HK-2 (cell line): ENCODE results near the gene PDIA5.

Source experiments
- DNase-seq: peaks from one replicate; pipeline ENCODE4 v3.0.0-alpha.2; 2018; ENCODE audit not compliant: unreplicated experiment

PDIA5 gene

DNA sequence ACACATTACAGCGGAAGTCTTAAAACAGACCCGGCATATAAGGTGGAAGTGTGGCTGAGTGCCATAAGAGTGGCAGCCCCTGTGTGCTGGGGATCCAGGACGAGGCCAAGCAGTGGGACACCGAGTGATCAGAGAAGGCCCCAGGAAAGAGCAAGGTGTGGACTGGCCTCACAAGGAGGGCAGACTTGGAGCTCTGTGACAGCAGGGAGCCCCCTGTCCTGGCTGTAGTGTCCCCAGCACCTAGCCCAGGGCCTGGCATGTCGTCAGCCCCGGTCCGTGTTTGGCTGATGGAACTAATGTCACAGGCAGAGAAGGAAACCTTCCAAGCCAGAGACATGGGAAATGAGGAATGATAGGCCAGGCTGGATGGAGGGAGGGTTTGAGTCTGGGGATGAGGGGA lies 4.8 kb downstream of the PDIA5 start:
- no peak for DNase-seq

DNA sequence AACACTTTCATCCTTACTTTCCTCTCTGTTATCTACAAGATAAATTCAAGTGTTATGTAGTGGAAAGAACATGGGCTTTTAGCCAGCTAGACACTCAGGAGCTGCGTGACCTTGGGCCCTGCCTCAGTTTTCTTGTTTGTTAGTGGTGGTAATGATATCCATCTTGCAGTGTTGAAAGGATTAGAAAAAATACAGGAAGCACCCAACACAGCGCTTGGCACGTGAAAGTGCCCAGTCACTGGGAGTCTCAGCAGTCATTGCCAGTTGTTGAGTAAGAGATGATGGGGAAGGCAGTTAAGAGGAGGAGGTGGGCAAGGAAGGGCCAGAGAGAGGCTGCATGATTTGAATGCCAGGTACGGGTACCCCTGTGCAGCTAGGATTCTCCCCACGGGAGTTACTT lies 5.3 kb downstream of the PDIA5 start:
- DNase-seq, result no peak

DNA sequence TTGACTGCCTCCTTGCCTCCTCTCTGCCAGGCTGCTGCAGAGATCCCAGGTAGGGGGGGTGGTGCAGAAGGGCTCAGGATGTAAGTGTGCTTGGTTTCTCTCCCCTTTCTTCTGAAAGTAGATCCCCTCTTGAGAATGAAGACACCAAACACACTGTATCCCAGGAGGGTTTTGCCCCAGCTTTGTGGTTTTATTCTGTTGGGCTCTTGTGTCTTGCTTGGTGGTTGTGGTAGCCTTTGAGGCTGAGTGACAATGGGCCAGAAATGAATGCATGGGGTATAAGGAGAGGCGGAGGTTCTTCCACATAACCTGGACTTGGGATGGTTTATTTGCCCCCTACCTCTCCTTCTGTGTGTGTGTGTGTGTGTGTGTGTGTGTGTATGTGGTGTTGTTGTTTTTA lies 5.7 kb downstream of the PDIA5 start:
- no peak for DNase-seq

DNA sequence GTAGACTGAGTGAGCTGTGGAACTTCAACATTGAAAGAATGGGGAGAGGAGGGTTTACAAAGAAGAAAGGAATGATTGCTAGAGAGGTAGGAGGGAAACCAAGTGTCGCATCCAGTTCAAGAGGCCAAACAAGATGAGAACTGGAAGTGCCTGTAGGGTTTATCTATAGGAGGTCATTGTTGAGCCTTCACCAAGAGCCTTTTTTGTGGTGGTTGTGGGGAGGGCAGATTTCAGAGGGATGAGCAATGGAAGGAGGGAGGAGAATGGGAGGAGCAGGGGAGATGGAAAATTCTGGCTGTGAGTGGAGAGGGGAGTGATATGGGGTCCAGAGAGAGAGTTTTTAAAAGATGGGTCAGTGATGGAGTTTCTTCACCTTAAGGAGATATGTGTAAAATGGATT lies 8.5 kb downstream of the PDIA5 start:
- no peak for DNase-seq

DNA sequence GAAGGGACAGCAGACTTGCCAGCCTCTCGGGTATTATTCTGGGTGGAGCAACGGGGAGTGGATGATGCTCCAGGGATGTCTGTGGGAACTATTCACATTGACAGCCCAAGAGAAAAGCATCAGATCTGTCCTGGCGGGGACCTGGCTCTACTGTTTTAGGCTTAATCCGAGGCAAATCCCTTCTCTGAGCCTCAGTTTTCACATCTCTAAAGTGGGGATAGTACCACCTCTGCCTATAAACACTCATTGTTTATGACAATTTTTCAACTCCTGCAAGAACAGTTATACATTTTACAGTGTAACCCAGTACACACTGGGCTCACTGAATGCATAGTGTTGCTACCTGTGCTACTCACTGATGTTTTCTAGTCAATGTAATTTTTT lies 9.3 kb downstream of the PDIA5 start:
- DNase-seq, result no peak

DNA sequence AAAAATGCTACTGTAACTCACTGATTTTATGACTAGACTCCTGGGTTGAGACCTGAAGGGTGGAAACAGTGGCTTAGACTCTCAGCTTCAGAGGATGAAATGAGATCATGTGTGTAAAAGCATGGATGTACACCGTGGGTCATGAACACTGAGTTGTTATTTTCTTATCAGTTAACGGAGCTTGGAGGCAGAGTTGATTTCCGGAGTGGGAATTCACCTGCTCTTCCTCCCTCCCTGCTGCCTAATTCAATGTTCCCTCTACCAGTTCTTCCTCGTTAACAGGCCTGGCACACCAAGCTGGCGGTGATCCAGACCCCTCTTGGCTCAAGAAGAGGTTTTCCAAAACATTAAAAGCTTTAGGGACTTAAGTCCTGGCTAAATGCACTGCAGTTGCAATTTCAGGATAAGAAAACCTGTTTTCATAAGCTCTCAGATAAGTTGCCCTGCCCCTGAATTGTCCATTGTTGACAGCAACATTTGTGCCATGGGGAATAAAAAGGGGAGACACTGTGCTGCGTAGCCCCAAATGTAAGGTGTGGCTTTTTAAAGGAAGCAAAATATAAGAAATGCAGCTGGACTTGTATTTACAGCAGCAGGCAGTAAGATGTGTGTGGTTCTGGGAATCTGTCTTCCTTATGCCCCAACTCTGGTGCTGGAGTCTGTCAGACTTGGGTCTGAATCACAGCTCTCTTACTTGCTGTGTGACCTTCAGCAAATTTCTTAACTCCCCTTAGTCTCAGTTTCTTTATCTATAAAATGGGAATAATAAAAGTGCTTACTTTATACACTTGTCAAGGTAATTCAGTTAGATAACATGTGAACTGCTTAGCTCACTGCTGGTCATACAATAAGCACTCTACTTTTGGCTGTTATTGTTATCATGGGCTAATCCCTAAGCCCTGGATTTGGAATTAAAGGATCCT lies 9.9 kb downstream of the PDIA5 start:
- no peak for DNase-seq

DNA sequence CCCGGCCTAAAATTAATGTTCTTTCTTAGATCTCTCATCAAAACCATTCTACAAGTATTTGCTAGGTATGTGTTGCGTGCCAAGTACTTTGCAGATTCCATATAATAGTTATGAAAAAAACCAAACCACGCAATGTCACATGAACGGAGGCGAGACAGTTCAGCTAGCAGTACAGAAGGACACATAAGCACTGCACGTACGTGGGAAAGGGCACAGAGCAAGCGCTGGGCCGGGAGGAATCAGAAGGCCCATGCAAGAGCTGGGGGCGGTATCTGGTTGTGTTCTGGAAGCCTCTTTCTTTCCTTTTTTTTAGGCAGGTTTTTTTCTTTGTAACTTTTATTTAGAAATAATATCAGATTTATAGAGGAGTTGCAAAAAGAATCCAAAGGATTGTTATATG lies 11.3 kb downstream of the PDIA5 start:
- no peak for DNase-seq

DNA sequence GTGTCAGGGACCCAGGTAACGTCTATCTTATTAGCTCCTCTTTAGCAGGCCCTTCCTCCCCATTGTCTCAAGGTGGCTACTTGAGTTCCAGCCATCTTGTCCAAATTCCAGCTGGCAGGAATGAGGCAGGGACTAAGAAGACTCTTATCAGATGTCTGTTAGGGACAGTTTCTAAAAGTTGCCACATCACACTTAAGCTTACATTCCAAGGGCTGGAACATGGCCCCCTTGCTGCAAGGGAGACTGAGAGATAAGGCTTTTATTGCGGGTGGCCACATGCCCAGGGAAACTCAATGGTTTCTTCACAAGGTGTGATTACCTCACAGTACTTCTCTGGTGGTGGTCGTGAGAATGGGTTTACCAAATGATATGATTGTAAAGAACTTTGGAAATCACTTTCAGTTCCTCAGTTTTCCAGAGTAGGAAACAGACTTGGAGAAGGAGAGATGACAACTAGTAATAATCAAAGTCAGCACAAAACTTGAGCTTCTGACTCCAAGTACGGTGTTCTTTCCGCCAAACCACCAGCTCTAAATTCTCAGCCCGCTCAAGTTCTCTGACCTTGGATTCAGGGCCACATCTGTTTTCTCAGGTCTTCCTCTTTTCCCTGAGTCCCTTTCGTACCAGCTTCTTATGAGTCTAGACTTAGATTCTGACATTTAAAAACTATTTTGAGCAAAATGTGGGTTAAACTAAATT lies 14.2 kb downstream of the PDIA5 start:
- DNase-seq, result no peak

DNA sequence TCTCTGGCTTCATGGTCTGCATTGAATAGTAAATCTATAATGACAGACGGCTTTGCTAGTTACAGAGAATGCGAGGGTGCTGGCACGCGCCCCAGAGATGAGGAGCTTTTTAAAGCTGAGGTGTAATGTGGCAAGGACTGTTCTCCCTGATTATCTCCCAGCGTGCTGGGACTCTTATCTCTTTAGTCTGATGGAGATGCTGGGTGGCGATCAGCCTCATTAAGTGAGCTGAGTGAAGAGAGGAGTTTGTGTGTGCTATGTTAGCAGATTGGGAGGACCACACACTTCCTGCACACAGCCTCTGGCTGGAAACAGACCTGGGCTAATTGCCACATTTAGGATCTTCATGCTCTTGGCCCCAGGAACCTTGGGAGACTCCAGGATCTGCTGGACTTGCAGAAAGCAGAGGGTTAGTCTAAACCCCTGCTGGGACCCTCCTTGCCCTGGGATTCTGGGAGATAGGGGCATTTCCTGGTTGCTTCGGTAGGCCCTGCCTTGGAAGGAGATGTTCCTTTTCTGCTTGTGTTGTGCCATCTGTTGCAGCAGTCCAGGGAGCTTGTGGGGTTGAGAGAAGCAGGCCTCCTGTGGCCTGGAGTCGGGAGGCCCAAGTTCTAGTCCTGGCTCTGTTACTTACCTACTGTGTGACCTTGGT lies 15.0 kb downstream of the PDIA5 start:
- no peak for DNase-seq

DNA sequence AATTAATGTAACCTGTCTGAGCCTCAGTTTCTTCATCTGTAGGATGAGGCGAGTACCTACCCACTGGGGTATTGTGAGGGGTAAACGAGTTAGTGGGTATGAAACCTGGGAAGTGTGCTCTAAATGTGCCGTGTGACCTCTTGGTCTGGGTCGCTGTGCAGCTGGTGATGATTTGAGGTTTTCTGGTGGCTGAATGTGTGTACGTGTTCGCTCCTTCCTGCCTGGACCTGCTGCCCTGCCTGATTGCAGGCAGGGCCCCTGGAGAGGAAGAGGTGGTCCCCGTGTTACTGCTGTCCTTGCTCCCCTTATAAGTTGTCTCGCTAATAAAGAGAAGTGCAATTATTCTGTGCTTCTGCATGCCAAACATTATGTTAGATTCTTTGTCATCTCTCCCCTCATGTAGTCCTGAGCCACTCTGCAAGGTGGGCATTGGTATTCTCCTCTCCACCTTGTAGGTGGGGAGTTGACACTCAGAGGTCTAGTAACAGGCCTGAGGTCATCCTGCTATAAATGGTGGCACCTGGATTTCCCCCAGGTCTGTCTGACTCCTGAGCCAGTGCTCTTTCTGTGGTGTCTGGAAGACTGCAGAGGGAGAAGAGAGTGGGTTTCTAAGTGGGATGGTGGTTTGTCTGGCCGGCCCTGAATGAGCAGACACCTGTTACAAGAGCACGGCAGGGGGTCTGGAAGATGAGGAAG lies 15.7 kb downstream of the PDIA5 start:
- DNase-seq, result no peak

DNA sequence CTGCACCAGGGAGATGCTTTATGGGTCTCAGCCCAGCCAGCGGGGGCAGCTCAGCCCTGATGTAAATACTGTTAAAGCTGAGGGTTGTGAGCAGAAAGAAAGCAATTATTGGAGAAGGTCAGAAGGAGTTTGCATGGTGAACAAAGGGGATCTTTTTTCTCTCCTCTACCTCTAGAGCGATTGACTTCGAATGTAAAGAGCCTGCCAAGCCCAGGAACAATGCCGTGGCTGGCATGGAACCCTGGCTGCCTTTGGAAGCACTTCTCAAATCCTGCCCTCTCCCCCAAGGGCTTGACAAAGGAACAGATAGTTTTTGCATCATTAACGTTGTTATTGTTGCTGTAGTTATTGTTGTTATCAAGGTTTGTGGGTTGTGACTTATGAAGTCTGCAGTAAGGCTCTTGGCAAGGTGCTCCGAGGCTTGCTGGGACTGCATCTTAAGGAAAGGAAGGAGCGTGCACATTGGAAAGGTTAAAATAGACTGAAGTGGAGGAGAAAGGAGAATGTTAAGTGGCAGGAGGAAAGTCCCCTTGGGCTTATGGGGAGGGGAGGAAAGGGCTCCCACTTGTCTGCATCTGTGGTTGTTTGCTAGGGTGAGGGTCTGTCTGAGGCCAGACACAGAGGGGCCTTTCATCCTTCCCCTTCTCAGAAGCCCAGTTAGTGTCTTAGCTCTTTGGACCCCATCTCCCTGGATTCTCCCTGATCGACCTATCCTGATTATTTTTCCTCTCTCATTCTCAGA lies 16.7 kb downstream of the PDIA5 start:
- no peak for DNase-seq

DNA sequence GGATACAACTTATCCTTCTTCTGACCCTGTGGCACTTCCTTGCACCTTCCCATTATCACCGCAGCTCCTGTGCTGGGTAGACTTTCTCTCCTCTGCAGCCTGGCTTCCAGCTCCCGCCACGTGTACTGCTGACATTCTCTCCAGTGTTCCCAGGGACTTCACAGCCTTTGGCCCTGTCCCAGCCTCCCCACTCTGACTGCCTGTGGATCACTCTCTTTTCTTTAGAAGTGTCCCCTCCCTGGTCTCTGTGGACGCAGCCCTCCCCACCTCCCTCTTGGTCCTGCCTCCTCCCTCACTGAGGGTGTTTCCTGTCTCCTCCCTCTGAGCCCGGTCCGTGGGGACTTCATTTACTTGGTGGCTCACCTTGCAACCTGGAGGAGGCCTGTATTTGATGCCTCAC lies 17.4 kb downstream of the PDIA5 start:
- DNase-seq, result no peak

DNA sequence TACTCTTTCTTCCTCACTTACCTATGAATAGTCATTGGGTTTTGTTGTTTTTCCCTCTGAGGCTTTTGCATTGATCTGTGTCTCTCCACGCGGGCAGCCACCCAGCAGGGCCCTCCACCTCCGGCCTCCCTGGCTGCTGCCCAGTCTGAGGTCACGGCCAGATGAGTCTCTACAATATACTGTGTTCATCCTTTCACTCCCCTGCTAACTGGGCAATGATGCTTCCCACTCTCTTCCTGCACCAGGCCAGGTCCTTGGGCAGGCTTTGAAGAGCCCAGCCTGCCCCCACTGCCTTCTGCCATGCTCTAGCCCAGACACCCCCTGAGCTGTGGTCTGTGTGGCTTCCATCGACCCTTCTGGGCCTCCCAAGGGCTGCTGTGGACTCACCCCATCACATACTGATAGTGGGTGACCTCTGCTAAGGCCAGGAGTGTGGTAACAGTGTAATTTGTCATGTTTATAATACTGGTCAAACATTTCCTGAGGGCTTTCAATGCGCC lies 18.0 kb downstream of the PDIA5 start:
- DNase-seq, result peak; percentile 30

DNA sequence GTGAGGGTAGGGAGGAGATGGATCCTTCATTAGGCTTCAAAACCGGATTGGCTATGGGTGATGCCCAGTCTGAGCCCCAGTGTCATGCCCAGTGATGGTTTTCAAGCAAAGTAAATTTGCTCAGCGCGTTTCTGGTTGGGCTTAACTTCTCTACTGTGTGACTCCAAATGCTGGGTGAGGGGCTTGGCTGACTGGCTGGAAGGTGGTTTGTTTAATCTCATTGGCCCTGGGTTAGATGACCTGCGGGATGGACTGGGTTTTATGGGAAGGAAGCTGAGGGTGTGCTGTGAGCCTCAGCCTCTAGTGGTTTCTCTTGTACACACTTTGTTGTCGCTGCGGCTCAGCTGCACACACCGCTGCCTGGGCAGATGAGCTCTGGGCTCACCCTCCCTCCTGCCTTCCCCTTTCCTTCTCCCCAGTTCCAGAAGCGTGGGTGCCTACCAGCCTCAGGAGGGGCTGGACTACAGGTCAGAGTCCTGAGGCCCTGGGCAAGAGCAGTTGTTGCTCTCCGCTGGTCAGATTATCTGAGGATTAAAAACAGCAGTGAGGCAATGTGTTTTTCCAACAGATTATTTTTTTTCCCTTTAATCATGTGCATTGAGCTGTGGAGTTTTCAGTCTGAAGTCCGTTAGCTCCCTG lies 18.6 kb downstream of the PDIA5 start:
- peak; percentile 17 for DNase-seq

DNA sequence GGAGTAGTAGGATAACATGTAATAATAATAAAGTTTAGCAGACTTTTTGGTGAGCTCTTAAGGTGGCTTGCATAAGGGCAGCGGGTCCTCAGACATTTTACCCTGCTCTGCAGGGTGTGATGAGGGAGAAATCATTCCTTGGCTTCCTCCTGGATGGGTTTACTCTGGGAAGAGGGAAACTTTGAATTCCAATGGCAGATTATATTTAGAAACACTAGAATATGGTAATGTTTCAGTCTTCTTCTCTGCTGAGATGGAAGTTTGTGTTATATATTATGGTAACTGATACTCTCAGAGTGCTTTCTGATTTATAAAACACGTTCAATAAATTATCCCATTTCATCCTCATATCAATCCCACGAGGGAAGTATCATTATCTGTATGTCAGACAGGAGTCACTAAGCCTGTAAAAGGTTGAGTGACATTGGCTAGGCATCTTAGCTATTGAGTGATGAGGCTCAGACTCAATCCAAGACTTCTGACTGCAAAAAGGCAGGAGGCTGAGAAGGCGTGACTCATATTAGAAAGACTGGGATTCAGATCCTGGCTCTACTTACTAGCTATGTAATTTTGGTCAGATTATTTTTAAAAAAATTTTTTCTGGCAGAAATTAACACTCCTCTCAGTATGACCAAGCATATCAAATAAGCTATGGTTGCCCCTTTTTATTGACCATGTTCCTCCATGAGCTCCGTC lies 19.3 kb downstream of the PDIA5 start:
- no peak for DNase-seq

DNA sequence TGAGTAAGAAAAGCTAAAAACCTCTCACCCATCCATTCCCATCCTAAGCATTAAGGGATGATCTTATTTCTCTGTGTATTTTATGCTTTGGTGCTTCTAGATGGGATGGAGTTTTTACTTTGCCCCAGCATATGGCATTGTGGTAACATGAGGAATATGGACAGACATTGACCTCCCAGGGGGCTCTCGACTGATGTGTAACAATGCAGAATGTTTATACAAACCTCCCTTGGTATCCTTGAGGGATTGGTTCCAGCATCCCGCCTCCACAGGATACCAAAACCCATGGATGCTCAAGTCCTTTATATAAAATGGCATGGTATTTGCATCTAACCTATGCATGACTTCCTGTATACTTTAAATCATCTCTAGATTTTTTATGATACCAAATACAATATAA lies 21.6 kb downstream of the PDIA5 start:
- no peak for DNase-seq

DNA sequence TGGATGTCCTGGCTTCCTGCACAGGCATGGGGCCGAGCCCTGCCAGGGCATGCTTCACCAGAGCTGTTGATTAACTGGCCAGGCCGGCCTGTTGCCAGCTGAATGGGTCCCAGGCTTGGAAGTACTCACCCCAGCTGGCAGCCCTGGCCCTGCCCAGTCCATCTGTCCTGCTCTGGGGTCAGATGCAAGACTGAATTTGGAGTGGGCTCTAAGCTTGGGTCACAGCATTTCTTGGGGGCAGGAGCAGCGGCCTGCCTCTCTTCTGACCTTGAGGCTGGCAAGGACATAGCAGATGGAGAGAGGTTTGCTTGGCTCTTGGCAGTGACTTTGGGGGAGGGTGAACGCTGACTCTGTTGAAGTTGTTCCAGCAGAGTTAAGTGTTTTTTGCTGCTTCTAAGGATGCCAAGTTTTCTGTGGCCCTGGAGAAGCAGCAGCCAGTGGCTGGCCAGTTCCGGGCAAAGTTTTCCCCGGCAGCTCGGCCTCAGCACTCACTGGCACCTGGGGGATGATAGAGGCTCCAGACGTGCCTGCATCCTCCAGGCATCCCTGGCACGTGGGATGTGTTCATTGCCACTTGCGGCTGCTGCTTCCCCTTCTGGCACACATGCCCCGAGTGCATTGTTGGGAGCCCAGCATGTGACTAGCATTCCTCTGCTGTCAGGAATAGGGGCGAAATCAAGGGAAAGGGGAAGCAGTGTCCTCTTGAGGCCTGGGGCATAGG lies 22.9 kb downstream of the PDIA5 start:
- DNase-seq, result peak; percentile 38

DNA sequence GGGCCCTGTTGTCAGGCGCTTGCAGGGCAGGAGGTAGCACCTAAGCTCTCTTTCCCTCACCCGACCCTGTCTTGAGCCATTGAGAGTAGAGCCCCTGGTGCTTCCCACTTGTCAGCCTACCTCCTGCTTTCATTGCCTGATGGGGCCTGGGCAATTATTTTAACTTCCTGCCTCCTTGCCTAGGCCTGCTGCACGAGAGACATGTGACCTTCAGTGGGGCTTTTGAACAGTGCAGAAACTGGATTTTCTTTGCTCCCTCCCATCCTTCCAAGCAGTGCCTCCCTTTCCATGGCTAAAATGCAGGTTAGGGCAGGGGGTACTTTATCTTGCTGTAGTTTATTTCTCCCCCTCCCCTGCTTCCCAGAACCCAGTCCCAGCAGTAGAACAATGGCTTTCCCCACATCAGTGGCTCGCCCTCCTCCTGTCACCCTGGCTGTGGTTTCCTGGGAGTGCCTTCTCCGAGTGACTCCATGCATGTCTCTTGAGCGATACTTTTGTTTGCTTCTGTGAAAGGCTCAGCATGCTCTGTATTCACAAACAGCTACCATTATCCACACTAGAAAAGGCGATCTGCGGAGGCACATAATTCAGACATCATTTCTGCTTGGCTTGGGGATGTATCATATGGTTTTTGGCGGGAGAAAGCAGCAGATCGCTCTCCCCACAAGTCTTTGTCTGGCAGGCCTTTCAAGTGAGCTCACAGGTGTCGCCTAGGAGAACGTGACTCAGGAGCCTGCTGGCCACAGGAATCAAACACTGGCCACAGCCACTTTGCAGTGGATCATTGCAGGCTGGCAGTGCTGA lies 24.1 kb downstream of the PDIA5 start:
- peak; percentile 38 for DNase-seq

DNA sequence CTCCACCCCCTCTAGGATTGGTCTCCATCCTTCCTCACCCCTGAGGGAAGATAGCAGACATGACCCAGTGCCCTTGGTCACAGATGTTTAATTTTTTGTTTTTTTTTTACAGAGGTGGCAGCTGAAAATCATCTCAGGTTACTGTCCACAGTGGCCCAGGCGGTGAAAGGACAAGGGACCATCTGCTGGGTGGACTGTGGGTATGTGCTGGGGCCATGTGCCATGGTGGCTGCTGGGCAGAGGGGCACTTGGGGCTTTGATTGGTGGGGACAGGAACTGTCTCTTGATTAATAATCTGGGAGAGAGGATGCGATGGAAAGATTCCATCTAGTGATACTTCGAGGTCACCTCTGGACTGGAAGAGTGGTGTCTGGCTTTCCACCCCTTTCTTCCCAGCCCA lies 25.4 kb downstream of the PDIA5 start:
- no peak for DNase-seq
